ENCODE measurements around the gene INTU.
"Not testable (repeated sequence)": the region's sequence is repeated elsewhere in the genome, so short reads cannot be mapped to it uniquely, and the experiment has no call there.

Gene INTU

GRCh38 chr4:127632420-127633403, at the start of gene INTU:
INTU (plus strand) TSS chr4:127632957; CDS start chr4:127633035, 78 bp downstream.
- peak in 3 of 4 experiments; percentile 2 to 37 (median 3) for DNase-seq (ENCODE audit: low read depth in 4 of 4, low spot score in 1 of 4)

- DNase-seq (ENCODE audit: low read depth in 4 of 4, low spot score in 1 of 4), result not testable (repeated sequence)
Observed at GRCh38 chr4:127586496-127586895, 46.3 kb upstream of the INTU start.

- no peak for DNase-seq (ENCODE audit: low read depth in 4 of 4, low spot score in 1 of 4)
Observed at GRCh38 chr4:127586922-127587571, 45.7 kb upstream of the INTU start.

DNA sequence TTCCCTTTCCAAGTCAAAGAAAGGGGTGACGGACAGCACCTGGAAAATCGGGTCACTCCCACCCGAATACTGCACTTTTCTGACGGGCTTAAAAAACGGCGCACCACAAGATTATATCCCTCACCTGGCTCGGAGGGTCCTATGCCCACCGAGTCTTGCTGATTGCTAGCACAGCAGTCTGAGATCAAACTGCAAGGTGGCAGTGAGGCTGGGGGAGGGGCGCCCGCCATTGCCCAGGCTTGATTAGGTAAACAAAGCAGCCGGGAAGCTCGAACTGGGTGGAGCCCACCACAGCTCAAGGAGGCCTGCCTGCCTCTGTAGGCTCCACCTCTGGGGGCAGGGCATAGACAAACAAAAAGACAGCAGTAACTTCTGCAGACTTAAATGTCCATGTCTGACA, 43.6 kb upstream of the INTU start:
- not testable (repeated sequence) for DNase-seq (ENCODE audit: low read depth in 4 of 4, low spot score in 1 of 4)

GRCh38 chr4:127598656-127599055, 34.1 kb upstream of the INTU start:
- no peak for DNase-seq (ENCODE audit: low read depth in 4 of 4, low spot score in 1 of 4)

DNA sequence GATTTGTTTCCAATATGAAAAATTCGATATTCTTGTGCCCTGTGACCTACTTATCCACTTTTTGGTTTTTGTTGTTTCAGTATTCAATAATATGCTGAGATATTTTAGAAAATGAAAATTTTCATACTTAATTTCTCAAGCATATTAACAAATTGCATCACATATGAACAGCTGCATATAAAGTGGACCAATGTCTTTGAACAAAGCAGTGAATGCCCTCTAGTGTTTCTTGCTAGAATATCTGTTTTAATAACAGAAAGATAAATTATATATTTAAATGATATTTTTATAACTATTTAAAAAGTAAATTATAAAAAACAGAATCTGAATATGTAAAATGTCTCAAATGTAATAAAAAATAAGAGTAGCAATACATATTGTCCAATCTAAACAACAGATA, 31.7 kb upstream of the INTU start:
- no peak for DNase-seq (ENCODE audit: low read depth in 4 of 4, low spot score in 1 of 4)

GRCh38 chr4:127604949-127605709, 27.6 kb upstream of the INTU start:
- no peak for DNase-seq (ENCODE audit: low read depth in 4 of 4, low spot score in 1 of 4)

DNA sequence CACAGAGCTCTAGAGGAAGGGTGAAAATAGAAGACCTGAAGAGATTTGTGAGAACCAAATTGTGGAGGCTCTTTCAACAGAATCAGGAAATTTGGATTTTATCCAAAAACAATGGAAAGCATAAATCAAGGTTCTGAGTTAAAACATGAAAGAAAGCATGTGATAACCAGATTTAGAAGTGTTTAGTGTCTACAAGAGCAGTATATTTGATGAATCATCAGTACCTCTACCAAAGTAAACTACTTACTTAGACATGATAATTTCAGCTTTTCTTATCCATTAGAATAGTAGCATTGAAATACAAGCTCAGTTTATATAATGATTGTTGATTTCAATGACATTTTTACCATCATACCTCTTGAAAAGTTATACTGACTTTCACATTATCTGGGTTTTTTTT, 25.9 kb upstream of the INTU start:
- no peak for DNase-seq (ENCODE audit: low read depth in 4 of 4, low spot score in 1 of 4)

GRCh38 chr4:127609484-127609883, 23.3 kb upstream of the INTU start:
- no peak for DNase-seq (ENCODE audit: low read depth in 4 of 4, low spot score in 1 of 4)

GRCh38 chr4:127610488-127610887, 22.3 kb upstream of the INTU start:
- DNase-seq (ENCODE audit: low read depth in 4 of 4, low spot score in 1 of 4), result no peak

GRCh38 chr4:127616898-127617297, 15.9 kb upstream of the INTU start:
- no peak for DNase-seq (ENCODE audit: low read depth in 4 of 4, low spot score in 1 of 4)

DNA sequence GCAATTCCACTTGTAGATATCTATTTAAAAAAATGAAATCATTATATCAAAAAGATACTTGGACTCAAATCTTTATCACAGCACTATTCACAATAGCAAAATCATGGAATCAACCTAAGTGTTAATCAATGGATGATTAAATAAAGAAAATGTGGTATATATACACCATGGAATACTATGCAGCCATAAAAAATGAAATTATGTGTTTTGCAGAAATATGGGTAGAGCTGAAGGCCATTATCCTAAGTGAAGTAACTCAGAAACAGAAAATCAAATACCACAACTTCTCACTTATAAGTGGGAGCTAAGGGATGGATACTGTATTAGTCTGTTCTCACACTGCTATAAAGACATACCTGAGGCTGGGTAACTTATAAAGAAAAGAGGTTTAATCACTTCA, 14.3 kb upstream of the INTU start:
- DNase-seq (ENCODE audit: low read depth in 4 of 4, low spot score in 1 of 4), result no peak

DNA sequence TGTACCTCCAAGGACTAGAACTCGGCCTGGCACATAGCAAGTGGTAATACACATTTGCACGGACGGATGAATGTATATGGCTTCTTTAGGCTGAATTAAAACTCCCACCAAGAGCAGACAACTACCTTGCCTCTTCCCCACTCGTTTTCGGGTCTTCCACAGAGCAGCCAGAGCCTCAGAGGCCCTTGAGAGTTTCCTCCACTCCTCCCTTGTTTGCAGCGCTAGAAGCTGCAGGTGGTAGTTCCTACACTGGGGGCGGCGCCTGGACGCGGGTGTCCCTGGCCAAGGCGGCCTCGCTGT, 10.2 kb upstream of the INTU start:
- DNase-seq (ENCODE audit: low read depth in 4 of 4, low spot score in 1 of 4), result no peak

- DNase-seq (ENCODE audit: low read depth in 4 of 4, low spot score in 1 of 4), result no peak
Observed at GRCh38 chr4:127622921-127623796, 9.6 kb upstream of the INTU start.

- DNase-seq (ENCODE audit: low read depth in 4 of 4, low spot score in 1 of 4), result no peak
Observed at GRCh38 chr4:127623797-127624083, 9.0 kb upstream of the INTU start.

DNA sequence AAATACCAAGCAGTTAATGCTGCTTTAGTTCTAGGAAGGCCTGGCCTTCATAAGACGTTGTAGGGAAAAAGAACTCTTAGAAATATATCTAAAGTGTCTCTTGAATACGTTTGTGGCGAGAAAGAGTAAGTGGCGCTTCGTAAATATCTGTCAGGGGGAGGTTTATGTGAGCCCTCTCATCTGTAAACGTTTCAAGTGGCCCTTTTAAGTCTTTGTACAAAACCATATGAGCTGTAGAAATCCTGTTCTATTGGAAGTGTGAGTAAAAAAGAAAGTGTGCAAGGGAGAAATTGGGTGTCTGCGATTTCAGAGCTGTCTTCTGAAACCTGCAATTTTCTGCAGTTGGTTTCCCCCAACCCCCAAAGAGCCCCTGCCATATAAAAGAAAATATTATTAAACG, 8.6 kb upstream of the INTU start:
- no peak for DNase-seq (ENCODE audit: low read depth in 4 of 4, low spot score in 1 of 4)

DNA sequence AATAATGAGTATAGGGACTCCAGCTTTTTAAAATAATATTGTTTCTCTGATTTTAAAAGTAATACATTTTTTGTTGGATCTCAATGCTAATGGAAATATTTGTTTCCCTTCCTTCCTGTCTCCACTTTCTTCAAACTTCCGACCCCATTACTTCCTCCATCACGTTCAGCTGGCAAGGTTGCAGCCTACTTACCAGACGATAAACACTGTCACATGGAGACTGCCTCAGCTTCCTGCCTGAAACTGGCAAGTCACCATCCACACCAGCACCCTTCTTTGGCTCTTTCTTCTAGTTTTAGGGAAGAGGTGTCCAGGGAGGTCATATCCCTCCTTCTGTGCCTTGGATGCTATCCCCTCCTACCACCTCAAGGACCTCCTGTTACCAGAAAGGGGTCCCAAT, 3.4 kb upstream of the INTU start:
- DNase-seq (ENCODE audit: low read depth in 4 of 4, low spot score in 1 of 4), result no peak

DNA sequence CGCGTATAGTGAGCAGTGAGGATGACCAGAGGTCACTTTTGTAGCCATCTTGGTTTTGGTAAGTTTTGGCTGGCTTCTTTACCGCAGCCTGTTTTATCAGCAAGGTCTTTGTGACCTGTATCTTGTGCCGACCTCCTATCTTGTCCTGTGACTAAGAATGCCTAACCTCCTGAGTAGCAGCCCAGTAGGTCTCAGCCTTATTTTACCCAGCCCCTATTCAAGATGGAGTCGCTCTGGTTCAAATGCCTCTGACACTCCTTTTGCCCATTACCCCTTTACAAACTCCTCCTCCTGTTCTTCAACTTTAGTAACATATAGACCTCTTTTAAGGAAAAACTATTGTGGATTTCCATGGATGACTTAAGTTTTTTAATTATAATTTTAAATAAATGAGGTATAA, 2.6 kb upstream of the INTU start:
- no peak for DNase-seq (ENCODE audit: low read depth in 4 of 4, low spot score in 1 of 4)

DNA sequence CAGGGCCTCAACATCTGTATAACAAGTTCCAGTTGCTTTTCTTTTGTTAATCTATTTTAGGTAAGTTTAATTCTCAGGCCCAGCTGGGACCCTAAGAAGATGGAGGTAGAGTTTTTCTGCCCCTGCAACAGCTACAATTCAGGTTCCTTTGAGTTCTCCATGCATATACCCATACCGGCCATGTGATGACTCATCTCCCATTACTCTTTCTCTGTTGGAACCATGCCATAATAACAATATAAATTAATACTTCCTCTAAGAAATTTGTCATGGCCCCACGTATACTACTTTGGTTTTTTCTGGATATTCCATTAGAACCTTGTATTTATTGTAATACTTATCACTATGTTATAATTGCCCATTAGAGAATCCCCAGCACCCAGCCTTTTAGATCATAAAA, 1.3 kb upstream of the INTU start:
- no peak for DNase-seq (ENCODE audit: low read depth in 4 of 4, low spot score in 1 of 4)

- DNase-seq (ENCODE audit: low read depth in 4 of 4, low spot score in 1 of 4), result no peak
Observed at GRCh38 chr4:127634181-127634580, 1.4 kb downstream of the INTU start.

DNA sequence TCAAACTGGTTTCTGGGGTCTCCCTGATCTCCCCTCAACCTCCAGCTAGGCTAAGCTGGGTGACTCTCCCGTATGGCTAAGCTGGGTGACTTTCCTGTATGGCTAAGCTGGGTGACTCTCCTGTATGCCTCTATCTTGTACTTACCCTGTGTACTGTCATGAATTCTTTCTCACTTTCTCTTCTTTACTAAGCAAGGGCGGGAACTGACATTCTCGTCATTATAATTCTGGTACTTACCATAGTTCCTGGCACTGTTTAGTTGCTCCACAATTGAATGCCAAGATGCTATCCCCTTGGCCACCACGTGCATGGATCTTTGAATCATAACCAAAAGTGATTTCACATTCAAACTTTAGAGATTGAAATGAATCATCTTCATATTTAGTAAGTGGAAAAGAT, 8.8 kb downstream of the INTU start:
- no peak for DNase-seq (ENCODE audit: low read depth in 4 of 4, low spot score in 1 of 4)
